D341Med (cell line): Measurements from ENCODE around the gene CTNNBIP1.

Experiments used
- DNase-seq: peaks from one replicate; pipeline ENCODE4 v3.0.0; 2012; ENCODE audit warnings: low spot score

CTNNBIP1 gene

DNA sequence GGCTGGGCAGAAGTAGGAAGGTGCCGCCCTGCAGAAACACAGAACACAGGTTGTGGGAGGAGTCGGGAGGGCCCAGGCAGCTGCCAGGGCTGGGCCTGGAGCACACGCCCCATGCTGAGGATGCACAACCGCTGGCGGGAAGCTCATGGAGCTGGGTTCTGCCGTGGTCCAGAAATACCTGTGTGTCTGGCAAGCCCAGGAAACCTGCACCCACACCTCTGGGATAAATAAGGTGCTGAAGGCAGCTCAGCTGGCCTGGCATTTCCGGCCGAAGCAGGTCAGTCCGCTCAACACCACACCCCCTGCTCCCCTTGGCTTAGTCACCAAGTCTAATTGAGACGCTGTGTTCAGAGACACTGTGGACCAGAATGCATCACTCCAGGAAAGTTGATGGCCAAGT, 32.1 kb downstream of the CTNNBIP1 start:
- no peak for DNase-seq

- DNase-seq = no peak
Observed at GRCh38 chr1:9875636-9876000, 34.5 kb downstream of the CTNNBIP1 start.

GRCh38 chr1:9874959-9875635, 35.0 kb downstream of the CTNNBIP1 start:
- peak; percentile 92 for DNase-seq

DNA sequence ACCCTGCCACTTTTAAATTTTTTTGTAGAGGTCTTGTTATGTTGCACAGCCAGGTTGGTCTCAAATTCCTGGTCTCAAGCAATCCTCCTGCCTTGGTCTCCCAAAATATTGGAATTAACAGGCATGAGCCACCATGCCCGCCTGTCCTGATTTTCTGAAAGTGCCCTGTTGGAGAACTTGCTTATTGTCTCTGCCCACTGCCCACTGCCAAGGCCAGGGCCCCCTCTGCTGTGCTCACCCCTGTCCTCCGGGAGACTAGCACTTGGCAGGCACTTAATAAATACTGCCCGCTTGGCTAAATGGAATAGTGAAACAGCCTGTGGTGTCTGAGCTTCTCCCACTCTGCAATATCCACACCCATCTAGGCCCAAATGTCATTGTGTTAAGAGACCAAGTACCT, 35.7 kb downstream of the CTNNBIP1 start:
- DNase-seq = no peak

GRCh38 chr1:9873992-9874391, 36.1 kb downstream of the CTNNBIP1 start:
- DNase-seq = no peak

- DNase-seq = no peak
Observed at GRCh38 chr1:9873385-9873784, 36.7 kb downstream of the CTNNBIP1 start.

GRCh38 chr1:9872430-9873165, 37.5 kb downstream of the CTNNBIP1 start:
- peak; percentile 48 for DNase-seq

- DNase-seq = no peak
Observed at GRCh38 chr1:9871707-9872425, 38.2 kb downstream of the CTNNBIP1 start.

GRCh38 chr1:9871021-9871420, 39.0 kb downstream of the CTNNBIP1 start:
- DNase-seq = no peak

- no peak for DNase-seq
Observed at GRCh38 chr1:9870572-9870971, 39.5 kb downstream of the CTNNBIP1 start.

DNA sequence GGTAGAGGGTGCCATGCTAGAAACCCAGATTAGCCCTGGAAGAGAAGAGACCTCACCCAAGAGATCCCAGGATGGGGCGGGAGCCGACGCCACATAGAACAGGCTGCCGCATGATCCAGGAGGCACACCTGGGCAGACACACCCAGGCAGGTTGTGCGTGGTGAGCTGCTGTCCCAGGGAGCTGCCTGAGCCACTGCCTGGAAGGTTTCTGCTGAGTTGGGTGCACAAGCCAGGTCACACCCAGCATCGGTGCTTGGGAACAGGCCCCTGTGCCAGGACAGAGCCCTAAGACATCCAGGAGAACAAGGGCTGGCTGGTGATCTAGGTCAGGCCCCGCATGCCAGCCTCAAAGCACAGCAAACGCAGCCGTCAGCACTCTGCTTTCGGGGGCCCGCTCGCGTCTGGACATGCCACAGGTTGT, 40.2 kb downstream of the CTNNBIP1 start:
- DNase-seq = no peak

- DNase-seq = no peak
Observed at GRCh38 chr1:9868244-9868590, 41.9 kb downstream of the CTNNBIP1 start.

DNA sequence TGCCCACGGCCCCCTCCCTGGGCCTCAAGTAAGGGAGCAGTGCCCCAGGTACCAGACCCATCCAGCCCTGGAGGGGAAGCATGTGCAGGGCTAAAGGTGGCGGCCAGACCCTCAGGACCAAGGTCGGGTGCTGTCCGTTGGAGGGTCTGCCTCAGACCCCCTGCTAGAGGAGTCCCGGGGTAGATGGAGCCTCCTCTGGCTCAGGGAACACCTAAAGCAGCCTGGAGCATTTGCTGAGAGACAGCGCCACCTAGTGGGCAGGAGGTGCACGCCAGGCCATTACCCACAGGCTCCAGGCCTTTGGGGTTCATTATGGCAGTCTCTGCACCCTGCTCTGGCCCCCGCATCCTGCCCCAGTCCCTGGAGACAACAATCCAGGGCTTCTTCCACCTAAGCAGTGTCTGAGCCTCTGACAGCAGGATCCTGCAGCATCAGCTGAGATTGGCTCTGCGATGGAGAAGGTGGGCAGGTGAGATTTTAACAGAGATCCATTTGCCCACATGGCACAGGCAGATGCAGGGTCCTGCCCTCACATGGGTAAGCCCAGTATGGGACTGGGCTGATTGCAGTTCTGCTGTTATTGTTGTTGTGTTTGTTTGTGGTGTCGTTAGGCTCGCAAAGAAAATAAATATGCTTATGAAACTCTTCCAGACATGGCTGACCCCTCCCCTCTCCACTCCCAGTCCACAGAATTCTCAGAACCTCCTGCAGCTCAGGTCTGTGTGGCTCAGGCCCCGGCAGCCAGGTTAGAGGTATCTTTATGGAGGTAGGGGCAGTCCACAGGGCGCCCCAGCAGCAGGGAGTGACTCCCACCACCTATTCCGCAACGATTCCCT, 42.4 kb downstream of the CTNNBIP1 start:
- DNase-seq = peak; percentile 87

- no peak for DNase-seq
Observed at GRCh38 chr1:9866836-9867235, 43.2 kb downstream of the CTNNBIP1 start.

- no peak for DNase-seq
Observed at GRCh38 chr1:9865724-9866123, 44.3 kb downstream of the CTNNBIP1 start.

DNA sequence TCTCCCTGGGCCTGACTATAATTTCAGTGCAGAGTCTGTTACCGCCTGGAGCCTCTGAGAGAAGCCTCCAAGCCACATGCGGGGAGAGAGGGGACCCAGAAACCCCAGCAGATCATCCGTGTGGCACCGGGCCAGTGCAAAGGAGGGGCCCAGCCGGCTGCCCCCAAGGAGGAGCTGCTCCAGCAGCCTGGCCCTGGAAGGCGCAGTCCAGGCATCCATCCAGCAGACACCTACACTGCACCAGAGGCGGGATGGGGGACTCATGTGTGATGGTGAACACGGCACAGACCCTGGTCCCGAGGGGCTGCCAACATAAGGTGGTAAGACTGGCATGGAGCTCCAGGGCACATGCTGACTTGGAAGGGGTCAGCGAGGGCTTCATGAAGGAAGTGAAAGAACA, 46.7 kb downstream of the CTNNBIP1 start:
- no peak for DNase-seq

GRCh38 chr1:9861360-9861759, 48.7 kb downstream of the CTNNBIP1 start:
- DNase-seq = peak; percentile 81

DNA sequence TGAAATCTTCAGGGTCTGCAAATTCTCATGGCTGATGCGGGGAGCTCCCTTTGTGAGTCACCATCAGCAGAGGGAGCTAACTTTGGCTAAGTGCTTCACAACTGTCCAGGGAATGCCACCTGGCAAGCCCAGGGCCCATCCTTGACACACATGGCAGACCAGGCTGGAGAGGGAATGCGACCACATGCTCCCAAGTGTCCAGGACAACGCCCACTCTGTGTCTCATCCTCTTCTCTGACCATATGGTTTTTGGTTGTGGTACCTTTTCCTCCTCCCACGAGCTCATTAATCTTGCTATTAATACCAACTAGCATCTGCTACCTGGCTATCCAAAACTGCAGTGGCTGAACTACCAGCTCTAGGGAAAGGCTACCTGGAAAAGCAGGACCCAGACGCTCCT, 49.2 kb downstream of the CTNNBIP1 start:
- no peak for DNase-seq

DNA sequence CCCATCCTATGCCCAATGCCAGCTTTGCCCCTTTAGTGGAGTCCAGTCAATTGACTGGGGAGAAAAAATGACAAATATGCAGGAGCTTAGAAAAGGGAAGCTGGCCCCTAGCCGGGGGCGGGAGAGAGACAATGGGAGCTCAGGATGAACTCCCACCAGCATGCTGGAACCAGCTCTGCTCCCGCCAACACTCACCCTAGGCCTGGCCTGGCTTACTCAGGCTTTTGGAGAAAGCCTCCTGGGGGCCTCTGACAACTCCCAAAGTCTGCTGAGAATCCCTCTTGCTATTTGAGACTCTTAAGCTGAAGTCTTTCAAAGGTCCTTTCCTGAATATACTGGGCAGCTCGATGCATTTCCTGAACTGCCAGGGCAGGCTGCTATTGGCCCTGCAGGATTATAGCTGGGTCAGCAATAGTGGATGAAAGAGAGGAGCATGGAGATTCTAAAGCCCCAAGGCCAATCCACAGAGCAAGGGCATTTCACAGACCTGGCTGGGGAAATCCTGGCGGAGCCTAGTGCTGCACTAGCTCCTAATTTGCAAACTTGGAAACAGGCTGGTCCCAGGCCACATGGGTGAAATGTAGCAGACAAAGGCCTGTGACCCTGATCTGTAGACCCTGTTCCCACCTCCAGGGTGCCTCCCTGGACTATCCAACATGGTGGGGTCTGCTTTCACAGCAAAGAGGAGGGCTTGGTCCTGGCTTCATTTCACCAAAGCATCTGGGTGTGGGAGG, 50.6 kb downstream of the CTNNBIP1 start:
- no peak for DNase-seq

DNA sequence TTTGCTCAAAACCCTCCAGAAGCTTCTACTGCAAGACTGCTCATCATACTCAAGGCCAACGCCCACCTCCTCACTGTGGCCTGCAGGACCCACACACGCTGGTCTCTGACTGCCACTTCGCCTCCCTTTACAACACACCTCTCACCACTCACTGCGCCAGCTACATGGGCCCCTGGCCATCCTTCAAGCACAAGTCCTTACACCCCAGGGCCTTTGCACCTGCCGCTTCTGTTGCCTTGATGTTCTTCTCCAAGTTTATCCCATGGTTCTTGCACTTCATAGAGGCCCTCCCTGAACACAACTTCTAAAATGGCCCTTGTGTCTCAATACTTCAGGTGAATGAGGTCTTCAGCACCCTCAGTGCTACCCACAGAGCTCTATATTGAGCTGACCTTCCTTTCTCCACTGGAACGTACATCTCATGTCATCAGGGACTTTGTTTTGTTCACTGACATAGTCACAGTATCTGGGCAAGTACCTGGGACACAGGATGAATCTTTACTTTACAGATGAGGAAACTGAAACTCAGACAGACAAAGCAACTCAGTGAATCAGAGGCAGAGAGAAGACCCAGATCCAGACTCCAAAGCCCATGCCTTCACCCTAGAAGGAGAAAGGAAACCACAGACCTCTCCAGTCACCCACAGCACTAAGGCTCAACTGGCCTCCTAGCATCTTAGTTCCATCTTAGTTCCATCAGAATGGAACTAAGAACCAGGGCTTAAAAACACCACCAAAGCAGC, 51.6 kb downstream of the CTNNBIP1 start:
- DNase-seq = no peak

- DNase-seq = no peak
Observed at GRCh38 chr1:9855186-9855585, 54.9 kb downstream of the CTNNBIP1 start.
